Transverse colon (tissue), 4 donors: ENCODE results near the gene LRRC17. TPM values are rescaled to one million over a fixed set of nuclear protein-coding genes. Genes with fewer than 3 reads are reported as not detected.
"Not testable (repeated sequence)": the region's sequence is repeated elsewhere in the genome, so short reads cannot be mapped to it uniquely, and the experiment has no call there.

Experiments
- DNase-seq: peaks from one replicate; pipeline ENCODE4 v3.0.0-alpha.2; 2019
- H3K27ac ChIP-seq, 4 donors: fragments of 200-600 bp; sonication (generic); 2 replicates each; pipeline ENCODE4 v1.5.1; 2016 to 2018; ENCODE audit warnings: inconsistent platforms in 4 of 4
- H3K27me3 ChIP-seq: fragments of 200-600 bp; sonication (generic); 2 replicates; pipeline ENCODE4 v1.5.1; 2017; ENCODE audit warnings: inconsistent platforms
- H3K36me3 ChIP-seq, 4 donors: fragments of 200-600 bp; sonication (generic); 2 replicates each; pipeline ENCODE4 v1.5.1; 2017 to 2019; ENCODE audit warnings: inconsistent platforms in 4 of 4
- H3K4me1 ChIP-seq, 4 donors: fragments of 200-600 bp; sonication (generic); 2 replicates each; pipeline ENCODE4 v1.5.1; 2017 to 2020; ENCODE audit warnings: inconsistent platforms in 4 of 4
- H3K4me3 ChIP-seq, 4 donors: fragments of 200-600 bp; sonication (generic); 1 replicate in 1 of 4; 2 replicates in 3 of 4; pipeline versions ENCODE4 v1.5.1 to v1.6.1; 2017 to 2019; ENCODE audit warnings: inconsistent platforms in 4 of 4
- H3K9me3 ChIP-seq, 2 donors: fragments of 200-600 bp; sonication (generic); 2 replicates each; pipeline ENCODE4 v1.5.1; 2017 to 2019; ENCODE audit warnings: inconsistent platforms in 2 of 2
- EP300 ChIP-seq: sonication (generic); formaldehyde crosslinking; IDR thresholded peaks from one replicate; pipeline ENCODE4 v1.6.1; 2017; ENCODE audit warnings: antibody characterized with exemption, low read depth
- POLR2A ChIP-seq: fragments of 450-650 bp; IDR thresholded peaks from one replicate; pipeline ENCODE4 v1.6.1; 2016; ENCODE audit warnings: antibody characterized with exemption, mild to moderate bottlenecking, moderate library complexity
- POLR2AphosphoS5 ChIP-seq, 3 donors: sonication (generic); formaldehyde crosslinking; IDR thresholded peaks; one replicate each; pipeline ENCODE4 v1.6.1; 2016; ENCODE audit warnings: antibody characterized with exemption in 3 of 3
- WGBS, 2 donors: methylation state at CpG; one replicate each; pipeline ENCODE4 v1.1.5; 2018; ENCODE audit warnings: low coverage in 1 of 2; 5-methylcytosine and 5-hydroxymethylcytosine counted together
- in situ Hi-C, 4 donors: fragments of 200-750 bp; cut with MboI; loops; one replicate each; pipeline versions ENCODE4 v1.15.0 to v1.15.1; 2017; ENCODE audit warnings: low sequenced_read_pairs in 3 of 4, low pct_ligation_motif_present in 1 of 4, low pct_unique_long_range_greater_than_20kb in 1 of 4
- intact Hi-C: fragments of 100-400 bp; cut with DNase I; formaldehyde crosslinking; loops from one replicate; pipeline ENCODE4 v1.15.1; 2023; ENCODE audit warnings: low total_unique reads
- total RNA-seq, 4 donors: library from RNA; depleted of rRNA; stranded (reverse); fragments of >200 nt; gene quantifications; one replicate each; pipeline ENCODE4 v1.1.0, GENCODE V29; 2016
- TF ChIP-seq, protein P1 (sequence below), 5 experiments: fragments of 200-600 bp in 3 of 5; fragments of 450-650 bp in 2 of 5; sonication (generic) in 3 of 5; IDR thresholded peaks; 1 replicate in 2 of 5; 2 replicates in 3 of 5; pipeline ENCODE4 v1.5.1; 2016 to 2017; ENCODE audit warnings: antibody characterized with exemption in 5 of 5, inconsistent platforms in 3 of 5, mild to moderate bottlenecking in 2 of 5, moderate library complexity in 1 of 5

Gene LRRC17
- total RNA-seq, 4 donors from 2014 or later, result 1.4 to 5.8 (median 2.2) TPM; not detected in 1

DNA sequence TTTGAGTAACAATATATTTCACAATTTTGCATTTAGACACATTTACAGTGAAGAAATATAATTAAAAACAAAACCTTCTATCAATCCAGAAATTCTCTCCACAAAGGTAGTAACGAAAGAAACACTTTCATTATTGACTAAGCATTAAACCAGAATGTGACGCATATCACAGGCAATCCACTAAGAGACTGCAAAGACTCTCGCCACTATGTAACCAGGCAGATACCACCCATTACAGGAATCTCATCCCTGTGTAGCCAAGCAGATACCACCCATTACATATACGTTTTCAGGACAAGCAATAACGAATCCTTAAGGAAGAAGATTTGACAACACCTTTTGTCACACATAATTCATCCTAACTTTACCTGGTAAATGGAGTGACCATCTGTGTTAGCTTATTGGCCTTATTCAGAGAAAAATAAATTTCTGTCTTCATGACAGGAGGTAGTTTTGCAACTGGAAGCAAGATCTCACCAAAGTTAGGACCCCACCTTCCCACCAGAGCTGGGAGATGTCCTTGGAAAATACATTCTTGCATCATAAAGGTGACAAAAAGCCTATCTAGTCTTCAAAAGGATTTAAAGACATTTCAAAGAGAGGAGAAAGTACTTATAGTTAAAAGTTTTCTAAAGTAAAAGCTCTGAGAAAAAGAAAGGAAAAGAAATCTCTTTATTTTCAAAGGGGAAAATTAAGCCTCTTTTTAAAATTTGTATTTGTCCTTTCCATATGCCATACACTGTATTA lies 30.8 kb downstream of the LRRC17 start:
- in situ Hi-C loops (no loop called here), intact Hi-C loops (no loop called here)
- no peak overlapping the region for H3K27ac ChIP-seq
- WGBS, 2 donors, result 82 to 83% methylated on average over 1 to 5 of the region's 5 CpGs
- H3K4me3 ChIP-seq, result no peak overlapping the region
- no peaks in the 10 kb centered on the region for H3K4me1 ChIP-seq
- H3K9me3 ChIP-seq, result no peaks in the 10 kb centered on the region
- H3K27me3 ChIP-seq, result no peaks in the 10 kb centered on the region
- DNase-seq, result no peak
- TF ChIP-seq POLR2A (no peak), EP300 (no peak), POLR2AphosphoS5 (IDR thresholded peaks at IDR 0.05) (no peak)
- TF ChIP-seq, protein P1, sequence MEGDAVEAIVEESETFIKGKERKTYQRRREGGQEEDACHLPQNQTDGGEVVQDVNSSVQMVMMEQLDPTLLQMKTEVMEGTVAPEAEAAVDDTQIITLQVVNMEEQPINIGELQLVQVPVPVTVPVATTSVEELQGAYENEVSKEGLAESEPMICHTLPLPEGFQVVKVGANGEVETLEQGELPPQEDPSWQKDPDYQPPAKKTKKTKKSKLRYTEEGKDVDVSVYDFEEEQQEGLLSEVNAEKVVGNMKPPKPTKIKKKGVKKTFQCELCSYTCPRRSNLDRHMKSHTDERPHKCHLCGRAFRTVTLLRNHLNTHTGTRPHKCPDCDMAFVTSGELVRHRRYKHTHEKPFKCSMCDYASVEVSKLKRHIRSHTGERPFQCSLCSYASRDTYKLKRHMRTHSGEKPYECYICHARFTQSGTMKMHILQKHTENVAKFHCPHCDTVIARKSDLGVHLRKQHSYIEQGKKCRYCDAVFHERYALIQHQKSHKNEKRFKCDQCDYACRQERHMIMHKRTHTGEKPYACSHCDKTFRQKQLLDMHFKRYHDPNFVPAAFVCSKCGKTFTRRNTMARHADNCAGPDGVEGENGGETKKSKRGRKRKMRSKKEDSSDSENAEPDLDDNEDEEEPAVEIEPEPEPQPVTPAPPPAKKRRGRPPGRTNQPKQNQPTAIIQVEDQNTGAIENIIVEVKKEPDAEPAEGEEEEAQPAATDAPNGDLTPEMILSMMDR (IDR thresholded peaks at IDR 0.05), result no peak
- H3K36me3 ChIP-seq, result no peaks in the 10 kb centered on the region

DNA sequence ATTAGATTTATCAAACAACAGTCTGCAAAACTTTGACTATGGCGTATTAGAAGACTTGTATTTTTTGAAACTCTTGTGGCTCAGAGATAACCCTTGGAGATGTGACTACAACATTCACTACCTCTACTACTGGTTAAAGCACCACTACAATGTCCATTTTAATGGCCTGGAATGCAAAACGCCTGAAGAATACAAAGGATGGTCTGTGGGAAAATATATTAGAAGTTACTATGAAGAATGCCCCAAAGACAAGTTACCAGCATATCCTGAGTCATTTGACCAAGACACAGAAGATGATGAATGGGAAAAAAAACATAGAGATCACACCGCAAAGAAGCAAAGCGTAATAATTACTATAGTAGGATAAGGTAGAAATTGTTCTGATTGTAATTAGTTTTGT lies 31.4 kb downstream of the LRRC17 start:
- no peak for DNase-seq
- Histone ChIP-seq H3K27me3 (no peaks in the 10 kb centered on the region), H3K9me3 (no peaks in the 10 kb centered on the region), H3K36me3 (no peaks in the 10 kb centered on the region), H3K27ac (no peak overlapping the region), H3K4me3 (no peak overlapping the region), H3K4me1 (no peaks in the 10 kb centered on the region)
- TF ChIP-seq, protein P1 (IDR thresholded peaks at IDR 0.05), result no peak
- TF ChIP-seq POLR2A (no peak), EP300 (no peak), POLR2AphosphoS5 (IDR thresholded peaks at IDR 0.05) (no peak)
- intact Hi-C loops, result no loop called here
- WGBS, 2 donors, result 87 to 89% methylated on average over 4 of the region's 4 CpGs
- in situ Hi-C loops, result no loop called here

DNA sequence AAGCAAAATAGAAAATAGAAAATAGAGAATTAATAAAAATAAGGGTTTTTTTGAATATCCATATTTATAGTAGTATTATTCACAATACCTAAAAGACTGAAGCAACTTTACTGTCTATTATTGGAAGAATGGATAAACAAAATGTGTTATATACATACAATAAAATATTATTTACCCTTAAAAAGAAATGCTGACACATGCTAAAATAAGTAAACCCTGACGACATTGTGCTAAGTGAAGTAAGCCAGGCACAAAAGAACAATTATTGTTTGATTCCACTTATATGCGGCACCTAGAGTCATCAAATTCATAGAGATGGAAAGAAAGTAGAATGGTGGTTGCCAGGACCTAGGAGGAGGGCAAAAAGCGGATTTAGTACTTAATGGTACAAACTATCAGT lies 39.0 kb downstream of the LRRC17 start:
- Histone ChIP-seq H3K27me3 (no peaks in the 10 kb centered on the region), H3K4me1 (no peaks in the 10 kb centered on the region), H3K27ac (no peak overlapping the region), H3K9me3 (no peaks in the 10 kb centered on the region), H3K4me3 (no peak overlapping the region), H3K36me3 (no peaks in the 10 kb centered on the region)
- no peak for TF ChIP-seq POLR2AphosphoS5 (IDR thresholded peaks at IDR 0.05)
- no peak for TF ChIP-seq POLR2A
- no peak for TF ChIP-seq EP300
- TF ChIP-seq, protein P1 (IDR thresholded peaks at IDR 0.05), result no peak
- in situ Hi-C loops, result no loop called here
- intact Hi-C loops, result no loop called here
- DNase-seq, result no peak
- WGBS, 2 donors, result 77 to 89% methylated on average over 3 of the region's 3 CpGs

DNA sequence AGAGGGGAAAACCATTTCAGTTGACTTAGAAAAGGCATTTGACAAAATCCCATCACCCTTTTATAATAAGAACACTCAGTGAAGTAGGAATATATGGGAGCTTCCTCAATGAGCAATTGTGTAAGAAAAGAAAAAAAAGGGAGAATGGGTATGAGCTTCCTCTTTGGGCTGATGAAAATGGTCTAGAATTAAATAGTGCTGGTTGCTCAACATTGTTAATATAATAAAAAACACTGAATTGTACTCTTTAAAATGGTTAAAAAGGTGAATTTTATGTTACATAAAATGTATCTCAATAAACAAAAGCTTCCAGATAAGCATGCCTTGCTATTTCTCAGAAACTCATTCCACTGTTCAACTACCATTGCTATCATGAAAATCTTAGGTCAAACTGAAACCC lies 40.6 kb downstream of the LRRC17 start:
- in situ Hi-C loops, result no loop called here

DNA sequence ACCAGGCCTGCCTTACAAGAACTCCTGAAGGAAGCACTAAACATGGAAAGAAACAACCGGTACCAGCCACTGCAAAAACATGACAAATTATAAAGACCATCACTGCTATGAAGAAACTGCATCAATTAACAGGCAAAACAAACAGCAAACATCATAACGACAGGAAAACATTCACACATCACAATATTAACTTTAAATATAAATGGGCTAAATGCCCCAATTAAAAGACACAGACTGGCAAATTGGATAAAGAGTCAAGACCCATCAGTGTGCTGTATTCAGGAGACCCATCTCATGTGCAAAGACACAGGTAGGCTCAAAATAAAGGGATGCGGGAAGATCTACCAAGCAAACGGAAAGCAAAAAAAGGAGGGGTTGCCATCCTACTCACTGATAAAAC lies 41.6 kb downstream of the LRRC17 start:
- H3K36me3 ChIP-seq, H3K27me3 ChIP-seq, H3K4me1 ChIP-seq, DNase-seq, in situ Hi-C loops, intact Hi-C loops, H3K27ac ChIP-seq, H3K4me3 ChIP-seq, H3K9me3 ChIP-seq: not testable (repeated sequence)
- 73 to 91% methylated on average over 4 of the region's 4 CpGs for WGBS, 2 donors

More for the DNA sequence above, 40.6 kb downstream of the LRRC17 start:
- no peak for DNase-seq
- H3K27ac ChIP-seq, result no peak overlapping the region
- no peaks in the 10 kb centered on the region for H3K27me3 ChIP-seq
- H3K9me3 ChIP-seq, result no peaks in the 10 kb centered on the region
- no peaks in the 10 kb centered on the region for H3K4me1 ChIP-seq
- intact Hi-C loops, result no loop called here
- no peak overlapping the region for H3K4me3 ChIP-seq
- no peak for TF ChIP-seq POLR2A
- TF ChIP-seq, protein P1 (IDR thresholded peaks at IDR 0.05), result no peak
- H3K36me3 ChIP-seq, result no peaks in the 10 kb centered on the region

DNA sequence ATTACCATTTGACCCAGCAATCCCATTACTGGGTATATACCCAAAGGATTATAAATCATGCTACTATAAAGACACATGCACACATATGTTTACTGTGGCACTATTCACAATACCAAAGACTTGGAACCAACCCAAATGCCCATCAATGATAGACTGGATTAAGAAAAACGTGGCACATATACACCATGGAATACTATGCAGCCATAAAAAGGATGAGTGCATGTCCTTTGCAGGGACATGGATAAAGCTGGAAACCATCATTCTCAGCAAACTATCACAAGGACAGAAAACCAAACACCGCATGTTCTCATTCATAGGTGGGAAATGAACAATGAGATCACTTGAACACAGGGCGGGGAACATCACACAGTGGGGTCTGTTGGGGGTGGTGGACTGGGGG lies 45.2 kb downstream of the LRRC17 start:
- H3K4me3 ChIP-seq, in situ Hi-C loops, H3K27ac ChIP-seq, H3K36me3 ChIP-seq, H3K4me1 ChIP-seq, intact Hi-C loops, DNase-seq, H3K27me3 ChIP-seq, H3K9me3 ChIP-seq: not testable (repeated sequence)
- WGBS, 2 donors, result 83 to 95% methylated on average over 3 of the region's 3 CpGs

DNA sequence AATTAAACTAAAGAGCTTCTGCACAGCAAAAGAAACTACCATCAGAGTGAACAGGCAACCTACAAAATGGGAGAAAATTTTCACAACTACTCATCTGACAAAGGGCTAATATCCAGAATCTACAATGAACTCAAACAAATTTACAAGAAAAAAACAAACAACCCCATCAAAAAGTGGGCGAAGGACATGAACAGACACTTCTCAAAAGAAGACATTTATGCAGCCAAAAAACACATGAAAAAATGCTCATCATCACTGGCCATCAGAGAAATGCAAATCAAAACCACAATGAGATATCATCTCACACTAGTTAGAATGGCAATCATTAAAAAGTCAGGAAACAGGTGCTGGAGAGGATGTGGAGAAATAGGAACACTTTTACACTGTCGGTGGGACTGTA lies 49.2 kb downstream of the LRRC17 start:
- DNase-seq, H3K4me1 ChIP-seq, H3K4me3 ChIP-seq, H3K27ac ChIP-seq, intact Hi-C loops, H3K36me3 ChIP-seq, H3K9me3 ChIP-seq, in situ Hi-C loops, H3K27me3 ChIP-seq: not testable (repeated sequence)
- WGBS, 2 donors, result 79% methylated on average over 1 of the region's 2 CpGs; no CpG with 5 or more reads in 1 of the 2 donors
